ENCODE results near the gene TMEM245.

TMEM245 gene

GRCh38 chr9:109117856-109118807 lies 1.6 kb downstream of the TMEM245 start (continued):
- TF ChIP-seq ZNF600 (tag by site-specific recombination; IDR thresholded peaks at IDR 0.05), result no peak
- TF ChIP-seq ZXDB (tag by site-specific recombination; IDR thresholded peaks at IDR 0.05), result peak; percentile 87
- TF ChIP-seq ZNF239 (tag by site-specific recombination; IDR thresholded peaks at IDR 0.05), result no peak

GRCh38 chr9:109115931-109116526 lies 3.7 kb downstream of the TMEM245 start:
- Histone ChIP-seq H3K27ac (ENCODE audit: extremely low read depth, low read depth, low read length) (no peak overlapping the region), H3K4me3 (ENCODE audit: low read depth, low read length) (no peak overlapping the region), H3K9me3 (ENCODE audit: control insufficient read depth, insufficient read depth, low read depth, low read length) (no peaks in the 10 kb centered on the region), H3K4me1 (ENCODE audit: control insufficient read depth, insufficient read depth, low read length) (peaks cover 12% of the 10 kb centered on the region), H3K36me3 (ENCODE audit: control insufficient read depth in 2 of 2, insufficient read depth in 1 of 2, low read length in 2 of 2) (no peaks in the 10 kb centered on the region; a peak in 1 of 3 replicates)
- no peak for TF ChIP-seq ZNF585B (tag by site-specific recombination; IDR thresholded peaks at IDR 0.05)
- 0 out of 2 replicates have a peak, but pooled peaks have one; percentile 11 for TF ChIP-seq PRDM1 (tag by site-specific recombination; IDR thresholded peaks at IDR 0.05)
- ChIA-PET CTCF (interaction anchor here (0.6 to 0.9 kb wide), 2 partner anchors 51 to 98 kb away, joined by 3 read pairs; no protein-coding TSS in a partner anchor), POLR2A (interaction anchor here (0.6 kb wide), 2 partner anchors 355 to 802 kb away, joined by 3 to 4 read pairs; no protein-coding TSS in a partner anchor)

- no peaks in the 10 kb centered on the region; a peak in 1 of 3 replicates for H3K36me3 ChIP-seq (ENCODE audit: control insufficient read depth in 2 of 2, insufficient read depth in 1 of 2, low read length in 2 of 2)
- H3K27ac ChIP-seq (ENCODE audit: extremely low read depth, low read depth, low read length), result no peak overlapping the region
- no peak overlapping the region for H3K4me3 ChIP-seq (ENCODE audit: low read depth, low read length)
- peaks cover 17% of the 10 kb centered on the region for H3K4me1 ChIP-seq (ENCODE audit: control insufficient read depth, insufficient read depth, low read length)
- CTCF ChIA-PET, result no interaction called here
- H3K9me3 ChIP-seq (ENCODE audit: control insufficient read depth, insufficient read depth, low read depth, low read length), result no peaks in the 10 kb centered on the region
- POLR2A ChIA-PET, result interaction anchor here (0.8 kb wide), 1 partner anchor 76 kb away, joined by 6 read pairs; no protein-coding TSS in a partner anchor
- TF ChIP-seq KLF16 (tag by site-specific recombination; IDR thresholded peaks at IDR 0.05) (no peak), PRDM6 (tag by site-specific recombination; IDR thresholded peaks at IDR 0.05) (peak; percentile 90), ZNF521 (tag by site-specific recombination; IDR thresholded peaks at IDR 0.05) (no peak), ZIC2 (tag by site-specific recombination; IDR thresholded peaks at IDR 0.05) (no peak), ZBTB17 (tag by site-specific recombination; IDR thresholded peaks at IDR 0.05) (0 out of 2 replicates have a peak, but pooled peaks have one; percentile 12), ZNF558 (tag by site-specific recombination; IDR thresholded peaks at IDR 0.05) (no peak), ZNF239 (tag by site-specific recombination; IDR thresholded peaks at IDR 0.05) (no peak), SP7 (tag by site-specific recombination; IDR thresholded peaks at IDR 0.05) (0 out of 2 replicates have a peak, but pooled peaks have one; percentile 16), ZNF610 (tag by site-specific recombination; IDR thresholded peaks at IDR 0.05; ENCODE audit: borderline replicate concordance) (no peak), TSHZ1 (tag by site-specific recombination; IDR thresholded peaks at IDR 0.05; ENCODE audit: borderline replicate concordance) (no peak), ZNF473 (tag by site-specific recombination; IDR thresholded peaks at IDR 0.05) (no peak), ZNF555 (tag by site-specific recombination; conservative IDR thresholded peaks at IDR 0.05) (no peak), ZNF704 (tag by site-specific recombination; IDR thresholded peaks at IDR 0.05) (no peak), SP2 (tag by site-specific recombination; IDR thresholded peaks at IDR 0.05) (no peak), ZNF747 (tag by site-specific recombination; IDR thresholded peaks at IDR 0.05) (no peak), ZNF10 (tag by site-specific recombination; IDR thresholded peaks at IDR 0.05) (no peak), ZFP3 (tag by site-specific recombination; IDR thresholded peaks at IDR 0.05; ENCODE audit: low read depth) (no peak), KLF7 (tag by site-specific recombination; IDR thresholded peaks at IDR 0.05; ENCODE audit: borderline replicate concordance) (no peak), SCRT2 (tag by site-specific recombination; IDR thresholded peaks at IDR 0.05) (peak; percentile 96), ZNF660 (tag by site-specific recombination; IDR thresholded peaks at IDR 0.05) (no peak)
Measured at GRCh38 chr9:109114670-109115069, 5.1 kb downstream of the TMEM245 start.
